HG03066 (cell line): ENCODE data around the gene SOCS2.
A peak's percentile ranks its signal among the peaks of the same experiment; 100 is the strongest.

Experiments used
- ATAC-seq: cut with Tn5 transposase; IDR thresholded peaks from one replicate; pipeline ENCODE4 v1.9.1; 2021; ENCODE audit warnings: low read depth; ENCODE audit not compliant: unreplicated experiment

Gene SOCS2

GRCh38 chr12:93565760-93566159, 6.7 kb upstream of the SOCS2 start:
- ATAC-seq, result no peak

- no peak for ATAC-seq
These were observed 5.3 kb upstream of the SOCS2 start for GRCh38 chr12:93567174-93567573.

- no peak for ATAC-seq
These were observed 4.4 kb upstream of the SOCS2 start for GRCh38 chr12:93568091-93568490.

- ATAC-seq, result no peak
These were observed 3.2 kb upstream of the SOCS2 start for GRCh38 chr12:93569301-93569655.

DNA sequence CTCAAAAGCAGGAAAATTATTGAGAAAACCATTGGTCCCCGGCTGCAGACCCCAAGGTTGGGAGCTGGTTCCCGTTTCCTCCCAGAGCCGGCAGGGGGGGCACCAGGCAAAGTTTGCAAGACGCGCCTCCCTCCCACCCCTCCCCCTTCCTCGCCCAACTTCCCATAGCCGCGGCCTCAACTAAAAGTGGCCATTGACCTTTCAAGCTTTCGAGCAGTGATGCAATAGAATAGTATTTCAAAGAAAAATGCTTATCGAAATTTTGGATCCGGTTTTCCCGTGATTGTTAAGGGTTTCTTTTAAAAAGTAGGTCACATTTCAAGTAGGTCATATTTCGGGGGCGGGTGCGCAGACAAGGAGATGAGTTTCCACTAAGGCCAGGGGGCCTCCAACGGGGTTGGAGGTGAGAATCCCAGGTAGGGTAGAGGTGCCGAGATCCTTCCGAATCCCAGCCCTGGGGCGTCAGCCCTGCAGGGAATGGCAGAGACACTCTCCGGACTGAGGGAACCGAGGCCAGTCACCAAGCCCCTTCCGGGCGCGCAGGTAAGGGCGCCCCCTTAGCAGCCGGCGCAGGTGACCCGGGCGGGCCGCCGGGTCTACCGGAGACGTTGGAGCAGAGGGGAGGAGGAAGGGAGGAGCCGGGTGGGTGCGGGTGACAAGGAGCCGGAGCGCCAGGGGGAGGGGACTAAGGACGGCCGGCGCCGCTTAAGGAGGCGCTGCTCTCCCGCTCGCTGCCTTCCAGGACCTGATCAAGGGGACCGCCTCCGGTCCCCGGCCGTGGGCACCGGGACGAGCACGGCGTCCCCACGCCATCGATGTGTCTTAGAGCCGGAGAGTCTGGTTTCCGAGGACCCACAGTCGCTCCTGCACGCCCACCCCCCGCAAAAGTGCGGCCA, 2.6 kb upstream of the SOCS2 start:
- peak; percentile 41 for ATAC-seq

DNA sequence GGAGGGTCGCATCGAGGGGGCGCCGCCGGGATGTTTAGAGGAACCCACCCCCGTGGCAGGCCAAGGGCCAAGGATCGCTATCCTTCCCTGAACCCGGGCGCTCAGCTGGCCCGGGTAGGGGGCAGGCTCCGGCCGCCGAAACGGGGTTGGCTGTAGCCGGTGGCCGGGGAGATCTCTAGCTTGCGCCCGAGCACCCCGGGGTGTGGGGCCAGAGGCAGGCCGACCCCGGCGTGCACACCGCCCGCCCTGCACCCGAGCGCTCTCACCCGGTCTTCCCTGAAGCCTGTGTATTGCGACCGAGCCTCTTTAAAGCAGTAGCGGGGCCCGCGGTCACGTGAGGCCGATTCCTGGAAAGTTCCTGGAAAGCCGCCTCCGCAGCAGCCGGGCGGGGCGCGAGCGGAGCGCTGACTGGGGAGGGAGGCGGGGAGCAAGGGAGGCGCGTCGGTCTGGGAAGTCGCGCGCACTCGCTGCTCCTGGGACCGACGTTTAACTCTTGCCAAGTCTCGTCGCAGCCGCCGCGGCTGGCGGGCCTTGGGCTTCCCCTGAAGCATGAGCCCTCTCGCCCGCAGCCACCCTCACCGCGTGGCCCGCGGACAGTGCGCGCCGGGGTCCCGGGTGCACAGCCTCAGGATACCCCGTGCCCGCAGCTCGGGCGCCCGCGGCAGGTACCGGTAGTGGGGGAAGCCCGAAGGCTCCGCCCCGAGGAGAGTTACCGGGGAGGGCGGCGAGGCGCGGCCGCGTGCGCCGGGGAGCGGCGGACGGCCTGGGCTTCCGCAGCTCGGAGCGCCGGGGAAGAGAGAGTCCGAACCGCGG, 1.7 kb upstream of the SOCS2 start:
- peak; percentile 44 for ATAC-seq

DNA sequence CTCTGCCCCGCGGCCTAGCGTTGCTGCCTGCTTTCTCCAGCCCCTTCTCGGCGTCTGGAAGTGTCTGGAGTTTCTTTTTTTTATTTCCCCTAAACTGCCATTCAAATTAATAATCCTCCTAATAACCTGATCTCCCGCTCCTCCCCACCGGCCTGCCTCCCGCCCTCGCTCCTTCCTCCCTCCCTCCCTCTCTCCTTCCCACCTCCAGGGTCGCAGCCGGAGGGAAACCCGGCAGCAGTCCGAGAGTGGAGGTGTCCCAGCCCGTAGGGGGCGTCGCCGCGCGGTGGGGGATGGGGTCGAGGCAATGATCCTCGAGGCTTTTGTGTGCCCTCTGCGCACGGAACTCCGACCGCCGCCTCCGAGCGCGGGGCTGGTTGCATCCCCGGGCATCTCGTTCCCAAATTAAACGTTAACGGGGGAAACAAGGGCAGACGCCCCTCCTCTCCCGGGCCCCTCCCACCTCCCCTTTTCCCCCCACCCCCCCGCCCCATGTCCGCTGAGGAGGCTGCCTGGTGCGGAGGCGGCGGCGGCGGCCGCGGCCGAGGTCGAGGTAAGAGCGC, 1.0 kb upstream of the SOCS2 start:
- no peak for ATAC-seq

DNA sequence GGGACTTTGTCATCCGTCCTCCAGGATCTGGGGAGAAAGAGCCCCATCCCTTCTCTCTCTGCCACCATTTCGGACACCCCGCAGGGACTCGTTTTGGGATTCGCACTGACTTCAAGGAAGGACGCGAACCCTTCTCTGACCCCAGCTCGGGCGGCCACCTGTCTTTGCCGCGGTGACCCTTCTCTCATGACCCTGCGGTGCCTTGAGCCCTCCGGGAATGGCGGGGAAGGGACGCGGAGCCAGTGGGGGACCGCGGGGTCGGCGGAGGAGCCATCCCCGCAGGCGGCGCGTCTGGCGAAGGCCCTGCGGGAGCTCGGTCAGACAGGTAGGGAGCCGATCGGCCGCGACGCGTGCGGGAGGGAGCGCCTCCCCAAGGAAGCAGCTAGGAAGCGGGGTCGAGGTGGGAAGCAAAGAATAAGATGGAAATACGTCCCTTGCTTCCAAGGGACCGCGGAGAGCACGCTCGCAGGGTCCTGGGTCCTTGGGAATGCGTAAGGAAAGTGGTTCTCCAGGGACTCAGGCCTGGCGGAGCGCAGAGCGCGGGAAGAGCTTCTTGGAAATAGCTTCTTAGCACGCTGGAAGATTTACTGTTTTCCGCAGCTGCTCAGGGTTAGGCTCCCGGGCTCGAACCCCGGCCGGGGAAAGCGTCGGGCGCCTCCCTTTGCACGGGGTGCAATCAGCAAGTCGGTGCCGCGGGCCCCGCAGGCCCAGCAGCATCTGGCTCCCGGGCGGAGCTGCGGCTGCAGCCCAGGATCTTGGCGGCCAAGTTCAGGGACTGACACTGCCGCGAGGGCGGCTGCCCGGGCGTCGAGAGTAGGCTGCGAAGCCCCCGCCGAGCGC, 457 bp downstream of the SOCS2 start:
- no peak for ATAC-seq

DNA sequence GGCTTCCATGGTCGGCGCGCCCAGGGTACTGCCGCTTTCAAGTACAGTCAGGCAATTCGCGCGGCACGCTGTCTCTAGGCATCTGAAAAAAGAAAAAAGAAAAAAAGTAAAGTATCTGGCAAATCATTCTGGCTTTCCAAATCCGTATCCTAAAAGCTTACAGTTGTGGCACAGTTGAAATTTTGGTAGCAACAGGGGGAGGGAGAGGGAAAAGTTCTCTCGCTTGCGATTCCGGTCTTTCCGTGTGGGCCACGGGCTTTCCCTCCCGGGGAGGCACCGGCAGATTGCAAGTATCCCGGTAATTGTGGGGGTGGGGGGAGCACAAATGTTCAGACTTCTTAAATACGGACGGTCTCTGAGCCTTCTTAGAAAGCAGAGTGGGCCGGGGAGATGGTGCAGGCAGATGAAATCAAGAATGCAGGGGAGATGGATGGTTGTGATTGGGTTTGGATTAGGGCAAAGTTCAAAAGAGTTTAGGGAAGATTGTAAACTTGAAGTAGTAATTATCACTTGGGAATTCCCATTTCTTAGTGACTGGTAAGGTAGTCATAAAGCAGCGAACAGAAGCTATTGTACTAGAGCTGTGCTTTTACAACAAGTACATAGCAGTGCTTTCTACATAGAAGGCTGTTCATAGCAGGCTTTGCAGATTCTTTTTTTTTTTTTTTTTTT, 1.2 kb downstream of the SOCS2 start:
- no peak for ATAC-seq

DNA sequence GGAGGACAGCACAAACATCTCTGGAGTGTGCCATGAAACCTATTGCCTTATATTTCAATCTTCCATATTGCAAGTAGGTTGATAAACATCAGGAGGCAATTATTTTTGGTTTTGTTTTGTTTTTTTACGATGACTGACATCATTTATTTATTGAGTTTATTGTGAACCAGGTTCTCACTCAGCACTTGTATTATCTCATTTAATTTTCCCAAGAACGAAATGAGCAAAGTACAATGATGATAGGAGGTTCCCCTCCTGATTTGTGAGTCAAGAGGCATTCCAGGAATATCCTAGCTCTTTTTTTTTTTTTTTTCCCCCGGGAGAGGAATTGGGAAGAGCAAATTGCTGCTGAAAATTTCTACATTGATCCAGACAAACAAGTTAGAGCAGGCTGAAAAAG, 4.7 kb downstream of the SOCS2 start:
- ATAC-seq, result no peak

DNA sequence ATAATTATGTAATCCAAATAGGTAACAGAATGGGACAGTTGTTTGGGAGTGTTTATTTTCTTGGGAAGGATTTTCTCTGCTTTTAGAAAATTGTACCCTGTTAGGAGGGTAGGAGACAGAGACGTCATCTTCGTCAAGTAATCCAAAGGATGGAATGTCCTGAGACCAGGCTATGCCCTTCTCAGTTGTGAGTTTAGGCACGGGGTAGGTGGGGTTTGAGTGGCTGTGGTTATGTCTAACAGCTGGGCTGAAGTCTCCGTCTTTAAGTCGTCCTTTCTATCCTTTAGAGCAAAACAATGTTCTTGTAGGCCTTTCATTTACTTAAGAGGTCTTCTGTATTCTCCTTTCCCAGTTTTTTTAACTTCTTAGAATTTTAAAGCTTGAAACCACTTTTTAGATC, 5.7 kb downstream of the SOCS2 start:
- no peak for ATAC-seq

DNA sequence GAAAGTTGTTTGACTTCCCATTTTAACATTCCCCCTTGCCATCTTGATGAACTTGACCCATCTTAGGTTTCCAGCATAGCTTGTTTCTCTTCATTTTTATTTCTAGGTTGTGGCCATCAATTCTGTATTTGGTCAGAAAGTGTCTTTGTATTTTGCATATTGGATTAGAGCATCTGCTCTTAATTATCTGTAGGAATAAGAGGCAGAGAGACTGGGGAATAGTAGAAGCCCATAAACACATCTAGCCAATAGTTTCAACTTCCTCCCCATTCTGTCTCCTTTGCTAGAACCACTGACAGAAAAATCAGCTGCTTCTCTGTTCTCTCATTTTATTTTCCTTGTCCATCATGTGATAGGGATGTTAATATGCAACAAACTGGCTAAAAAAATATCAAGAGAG, 8.2 kb downstream of the SOCS2 start:
- ATAC-seq, result no peak

GRCh38 chr12:93581370-93581769, 8.9 kb downstream of the SOCS2 start:
- ATAC-seq, result no peak

- no peak for ATAC-seq
These were observed 9.9 kb downstream of the SOCS2 start for GRCh38 chr12:93582351-93582750.

- no peak for ATAC-seq
These were observed 11.3 kb downstream of the SOCS2 start for GRCh38 chr12:93583627-93584392.

DNA sequence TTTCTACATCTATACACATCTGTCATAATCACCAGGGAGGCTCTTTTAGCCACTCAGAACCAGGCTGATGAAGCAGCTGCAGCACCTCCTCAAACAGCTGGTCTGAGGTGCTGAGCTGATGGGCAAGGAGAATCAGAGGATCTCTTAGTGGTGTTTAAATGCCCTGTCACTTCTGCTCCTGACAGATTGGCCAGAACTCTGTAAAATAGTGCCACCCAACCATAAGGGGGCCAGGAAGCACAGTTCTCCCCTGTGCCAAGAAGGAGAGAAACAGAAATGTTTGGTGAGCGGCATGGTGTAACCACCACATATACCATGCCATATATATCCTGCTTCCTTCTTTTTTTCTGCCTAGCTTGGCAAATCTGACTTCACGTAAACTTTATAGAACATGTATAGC, 12.8 kb downstream of the SOCS2 start:
- no peak for ATAC-seq

DNA sequence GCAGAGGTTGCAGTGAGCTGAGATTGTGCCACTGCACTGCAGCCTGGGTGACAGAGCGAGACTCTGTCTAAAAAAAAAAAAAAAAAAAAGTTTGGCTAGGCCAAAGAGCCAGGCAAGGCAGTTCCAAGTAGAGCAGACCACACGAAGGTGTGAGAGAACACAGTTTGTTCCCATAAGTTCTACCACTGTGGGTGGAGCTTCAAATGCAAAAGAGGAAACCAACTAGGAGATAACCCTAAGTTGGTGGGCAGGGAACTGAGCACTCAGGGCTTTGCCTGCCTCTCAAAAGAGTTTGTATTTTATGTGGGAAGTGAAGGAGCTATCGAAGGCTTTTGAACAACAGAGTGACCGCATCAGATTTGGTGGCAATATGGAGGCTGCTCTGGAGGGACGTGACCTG, 15.1 kb downstream of the SOCS2 start:
- no peak for ATAC-seq

GRCh38 chr12:93589081-93589480, 16.6 kb downstream of the SOCS2 start:
- no peak for ATAC-seq

DNA sequence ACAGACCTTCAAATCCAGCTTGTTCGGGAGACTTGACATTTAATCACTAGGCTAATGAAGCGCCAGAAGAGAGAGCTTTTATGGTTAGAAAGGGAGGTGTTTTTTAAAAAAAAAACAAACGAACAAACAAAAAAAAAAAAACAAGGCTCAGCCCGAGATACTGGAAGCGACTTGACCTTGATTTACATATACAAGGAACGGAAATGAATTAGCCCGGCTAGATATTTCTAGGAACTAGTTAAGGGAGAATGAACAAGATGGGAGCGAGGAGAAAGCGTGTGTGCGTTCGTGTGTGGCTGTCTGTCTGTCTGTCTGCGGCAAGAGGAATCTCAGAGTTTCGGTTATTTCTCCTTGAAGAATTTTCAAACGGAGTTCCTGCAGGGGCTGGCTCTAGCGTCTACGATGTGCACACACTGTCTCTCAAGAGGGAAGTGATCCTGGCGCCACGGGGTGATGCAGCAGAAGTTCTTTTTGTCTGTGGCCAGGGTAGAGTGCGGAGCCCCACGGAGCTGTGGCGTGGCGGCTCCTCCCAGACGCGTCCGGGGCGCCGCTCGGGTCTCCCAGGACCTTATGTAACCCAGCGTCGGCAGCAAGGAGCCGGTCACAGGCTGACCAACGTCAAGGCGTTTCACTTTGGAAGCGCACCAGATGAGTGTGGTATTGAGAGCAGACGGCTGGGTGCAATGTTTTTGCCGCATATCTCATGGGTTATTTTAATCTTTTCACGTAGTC, 18.8 kb downstream of the SOCS2 start:
- peak; percentile 84 for ATAC-seq
